ENCODE data around the gene SYT17. TPM values are rescaled to one million over a fixed set of nuclear protein-coding genes. Genes with fewer than 3 reads are reported as not detected.

SYT17 gene
- total and polyA plus RNA-seq, 10 of the 15 experiments (the other 5 are each of a cell fraction or from before 2014, with no cell fraction given) = 3.7 to 12.3 (median 5.0) TPM

GRCh38 chr16:19242987-19243575, 75.0 kb downstream of the SYT17 start:
- intact Hi-C loops (cut with micrococcal nuclease; ENCODE audit: unreplicated experiment) = no loop called here
- ChIA-PET CTCF (interaction anchor here (1.2 kb wide), 1 partner anchor 64 kb away, joined by 3 read pairs; no protein-coding TSS in a partner anchor), POLR2A (no interaction called here), RAD21 (ENCODE audit: unreplicated experiment) (no interaction called here), SMC1A (ENCODE audit: uncharacterized antibody, unreplicated experiment) (interaction anchor here (1.2 to 1.8 kb wide), 2 partner anchors 9 to 10 kb away, joined by 3 to 4 read pairs; no protein-coding TSS in a partner anchor)
- Histone ChIP-seq H4K20me1 (ENCODE audit: control insufficient read depth, insufficient read depth) (no peaks in the 10 kb centered on the region), H3K9ac (ENCODE audit: control insufficient read depth, insufficient read depth, low read length) (no peak overlapping the region), H3K27me3 (replicated peaks in 1 of 2; ENCODE audit: control insufficient read depth in 2 of 2, insufficient read depth in 2 of 2, low read length in 1 of 2) (no peaks in the 10 kb centered on the region), H2AFZ (ENCODE audit: control insufficient read depth, low read depth, low read length) (no peak overlapping the region), H3K79me2 (ENCODE audit: control insufficient read depth, insufficient read depth, low read length) (no peaks in the 10 kb centered on the region), H3K9me3 (replicated peaks; ENCODE audit: control insufficient read depth, insufficient read depth, low read length) (peaks cover 4% of the 10 kb centered on the region), H3K27ac (ENCODE audit: control insufficient read depth, insufficient read depth) (no peak overlapping the region), H3K4me2 (ENCODE audit: control insufficient read depth, insufficient read depth) (no peak overlapping the region), H3K4me3 (no peak overlapping the region), H3K4me1 (ENCODE audit: control insufficient read depth, insufficient read depth, low read length) (no peaks in the 10 kb centered on the region), H3K36me3 (ENCODE audit: control insufficient read depth in 2 of 2, insufficient read depth in 2 of 2, low read length in 1 of 2) (no peaks in the 10 kb centered on the region)
- no peak for DNase-seq (ENCODE audit: low read depth, low spot score)
- in situ Hi-C loops (cut with MboI) = no loop called here
- no TSS peak for BruUV-seq (replicated peaks)
- no peak for ATAC-seq
- FAIRE-seq = no peak
- TF ChIP-seq BCL11A (IDR thresholded peaks at IDR 0.05; ENCODE audit: low read depth, low read length) = no peak
- TF ChIP-seq ZNF217 (IDR thresholded peaks at IDR 0.05) = no peak
- no peak for TF ChIP-seq PKNOX1 (IDR thresholded peaks at IDR 0.05)
- no peak for TF ChIP-seq BMI1 (IDR thresholded peaks at IDR 0.05; ENCODE audit: borderline replicate concordance)
- TF ChIP-seq CEBPB (IDR thresholded peaks at IDR 0.05; ENCODE audit: borderline replicate concordance in 1 of 2, low read depth in 2 of 2, low read length in 2 of 2) = no peak
- TF ChIP-seq ZBTB11 (CRISPR knock-in tag; IDR thresholded peaks at IDR 0.05) = no peak
- no peak for TF ChIP-seq EED (IDR thresholded peaks at IDR 0.05; ENCODE audit: low read depth)
- TF ChIP-seq GATAD2B (conservative IDR thresholded peaks at IDR 0.05; ENCODE audit: low read depth) = no peak
- TF ChIP-seq, protein P1, sequence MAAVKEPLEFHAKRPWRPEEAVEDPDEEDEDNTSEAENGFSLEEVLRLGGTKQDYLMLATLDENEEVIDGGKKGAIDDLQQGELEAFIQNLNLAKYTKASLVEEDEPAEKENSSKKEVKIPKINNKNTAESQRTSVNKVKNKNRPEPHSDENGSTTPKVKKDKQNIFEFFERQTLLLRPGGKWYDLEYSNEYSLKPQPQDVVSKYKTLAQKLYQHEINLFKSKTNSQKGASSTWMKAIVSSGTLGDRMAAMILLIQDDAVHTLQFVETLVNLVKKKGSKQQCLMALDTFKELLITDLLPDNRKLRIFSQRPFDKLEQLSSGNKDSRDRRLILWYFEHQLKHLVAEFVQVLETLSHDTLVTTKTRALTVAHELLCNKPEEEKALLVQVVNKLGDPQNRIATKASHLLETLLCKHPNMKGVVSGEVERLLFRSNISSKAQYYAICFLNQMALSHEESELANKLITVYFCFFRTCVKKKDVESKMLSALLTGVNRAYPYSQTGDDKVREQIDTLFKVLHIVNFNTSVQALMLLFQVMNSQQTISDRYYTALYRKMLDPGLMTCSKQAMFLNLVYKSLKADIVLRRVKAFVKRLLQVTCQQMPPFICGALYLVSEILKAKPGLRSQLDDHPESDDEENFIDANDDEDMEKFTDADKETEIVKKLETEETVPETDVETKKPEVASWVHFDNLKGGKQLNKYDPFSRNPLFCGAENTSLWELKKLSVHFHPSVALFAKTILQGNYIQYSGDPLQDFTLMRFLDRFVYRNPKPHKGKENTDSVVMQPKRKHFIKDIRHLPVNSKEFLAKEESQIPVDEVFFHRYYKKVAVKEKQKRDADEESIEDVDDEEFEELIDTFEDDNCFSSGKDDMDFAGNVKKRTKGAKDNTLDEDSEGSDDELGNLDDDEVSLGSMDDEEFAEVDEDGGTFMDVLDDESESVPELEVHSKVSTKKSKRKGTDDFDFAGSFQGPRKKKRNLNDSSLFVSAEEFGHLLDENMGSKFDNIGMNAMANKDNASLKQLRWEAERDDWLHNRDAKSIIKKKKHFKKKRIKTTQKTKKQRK (IDR thresholded peaks at IDR 0.05; ENCODE audit: low read depth, low read length) = no peak
- no peak for TF ChIP-seq TBL1XR1 (IDR thresholded peaks at IDR 0.05; ENCODE audit: low read depth, low read length)
- TF ChIP-seq NR2C1 (IDR thresholded peaks at IDR 0.05) = no peak
- no peak for TF ChIP-seq SMC3 (IDR thresholded peaks at IDR 0.05; ENCODE audit: borderline replicate concordance, low read length)
- TF ChIP-seq BRCA1 (IDR thresholded peaks at IDR 0.05; ENCODE audit: low read depth, low read length) = no peak
- TF ChIP-seq RCOR1 (conservative IDR thresholded peaks at IDR 0.05; ENCODE audit: low read depth, low read length) = no peak
- no peak for TF ChIP-seq ATF7 (IDR thresholded peaks at IDR 0.05; ENCODE audit: low read depth)
- 31% methylated on average over 3 of the region's 3 CpGs for WGBS (ENCODE audit: insufficient coverage, insufficient replicate concordance, low lambda C conversion rate, missing lambda C conversion rate)

Measured in GM12878 (cell line).